Suprapubic skin (tissue), 4 donors: Measurements from ENCODE around the gene SLC44A1. TPM values are rescaled to one million over a fixed set of nuclear protein-coding genes. Genes with fewer than 3 reads are reported as not detected.

Source experiments
- DNase-seq, 2 donors: peaks; one replicate each; pipeline ENCODE4 v3.0.0-alpha.2; 2019; ENCODE audit warnings: low spot score in 2 of 2
- H3K27ac ChIP-seq: fragments of 200-600 bp; sonication (generic); one replicate; pipeline ENCODE4 v1.5.1; 2019
- H3K27me3 ChIP-seq: fragments of 200-600 bp; sonication (generic); one replicate; pipeline ENCODE4 v1.5.1; 2019
- H3K36me3 ChIP-seq: fragments of 200-600 bp; sonication (generic); one replicate; pipeline ENCODE4 v1.5.1; 2019
- H3K4me1 ChIP-seq: fragments of 200-600 bp; sonication (generic); one replicate; pipeline ENCODE4 v1.5.1; 2019
- H3K4me3 ChIP-seq: fragments of 200-600 bp; sonication (generic); one replicate; pipeline ENCODE4 v1.5.1; 2019; ENCODE audit warnings: mild to moderate bottlenecking
- H3K9me3 ChIP-seq: fragments of 200-600 bp; sonication (generic); one replicate; pipeline ENCODE4 v1.5.1; 2019
- EP300 ChIP-seq: sonication (generic); formaldehyde crosslinking; IDR thresholded peaks from one replicate; pipeline ENCODE4 v1.6.1; 2017; ENCODE audit warnings: antibody characterized with exemption
- POLR2A ChIP-seq, 2 donors: fragments of 450-650 bp; IDR thresholded peaks; one replicate each; pipeline ENCODE4 v1.6.1; 2017; ENCODE audit warnings: antibody characterized with exemption in 2 of 2, mild to moderate bottlenecking in 2 of 2, moderate library complexity in 2 of 2
- POLR2AphosphoS5 ChIP-seq, 3 donors: sonication (generic); formaldehyde crosslinking; IDR thresholded peaks; one replicate each; pipeline ENCODE4 v1.6.1; 2017; ENCODE audit warnings: antibody characterized with exemption in 3 of 3
- WGBS: methylation state at CpG from one replicate; pipeline ENCODE4 v1.1.5; 2018; 5-methylcytosine and 5-hydroxymethylcytosine counted together
- total RNA-seq, 4 donors: library from RNA; depleted of rRNA; stranded (reverse); fragments of >200 nt; gene quantifications; one replicate each; pipeline ENCODE4 v1.1.0, GENCODE V29; 2016
- TF ChIP-seq, protein P1 (sequence below), 2 donors: fragments of 200-600 bp in 1 of 2; fragments of 450-650 bp in 1 of 2; sonication (generic) in 1 of 2; IDR thresholded peaks; one replicate each; pipeline ENCODE4 v1.5.1; 2016 to 2019; ENCODE audit warnings: antibody characterized with exemption in 2 of 2, mild to moderate bottlenecking in 1 of 2, moderate library complexity in 1 of 2

Gene SLC44A1
- total RNA-seq, 4 donors from 2014 or later = 36.2 to 79.0 (median 57.2) TPM

DNA sequence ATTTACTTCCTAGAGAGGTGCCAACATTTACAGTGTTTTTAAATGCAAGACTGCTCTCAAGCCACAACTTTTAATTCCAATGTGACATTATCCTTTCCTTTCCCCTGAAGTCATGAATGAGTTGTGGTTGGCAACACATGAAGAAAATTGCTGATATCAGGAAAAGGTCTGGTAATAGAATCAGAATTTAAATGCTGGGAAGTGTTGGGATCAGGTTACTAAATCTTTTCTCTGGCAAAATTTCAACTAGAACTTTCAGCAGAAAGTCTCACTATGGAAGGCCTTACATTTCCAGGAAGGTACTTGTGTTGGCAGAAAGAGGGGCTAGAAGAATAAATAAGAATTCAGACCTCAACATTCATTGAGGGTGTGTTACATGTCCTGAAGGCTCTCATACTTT lies 10.6 kb upstream of the SLC44A1 start:
- TF ChIP-seq POLR2AphosphoS5 (IDR thresholded peaks at IDR 0.05) (no peak), EP300 (no peak), POLR2A (IDR thresholded peaks at IDR 0.05) (no peak)
- TF ChIP-seq, protein P1, sequence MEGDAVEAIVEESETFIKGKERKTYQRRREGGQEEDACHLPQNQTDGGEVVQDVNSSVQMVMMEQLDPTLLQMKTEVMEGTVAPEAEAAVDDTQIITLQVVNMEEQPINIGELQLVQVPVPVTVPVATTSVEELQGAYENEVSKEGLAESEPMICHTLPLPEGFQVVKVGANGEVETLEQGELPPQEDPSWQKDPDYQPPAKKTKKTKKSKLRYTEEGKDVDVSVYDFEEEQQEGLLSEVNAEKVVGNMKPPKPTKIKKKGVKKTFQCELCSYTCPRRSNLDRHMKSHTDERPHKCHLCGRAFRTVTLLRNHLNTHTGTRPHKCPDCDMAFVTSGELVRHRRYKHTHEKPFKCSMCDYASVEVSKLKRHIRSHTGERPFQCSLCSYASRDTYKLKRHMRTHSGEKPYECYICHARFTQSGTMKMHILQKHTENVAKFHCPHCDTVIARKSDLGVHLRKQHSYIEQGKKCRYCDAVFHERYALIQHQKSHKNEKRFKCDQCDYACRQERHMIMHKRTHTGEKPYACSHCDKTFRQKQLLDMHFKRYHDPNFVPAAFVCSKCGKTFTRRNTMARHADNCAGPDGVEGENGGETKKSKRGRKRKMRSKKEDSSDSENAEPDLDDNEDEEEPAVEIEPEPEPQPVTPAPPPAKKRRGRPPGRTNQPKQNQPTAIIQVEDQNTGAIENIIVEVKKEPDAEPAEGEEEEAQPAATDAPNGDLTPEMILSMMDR (IDR thresholded peaks at IDR 0.05) = no peak
- DNase-seq = no peak

DNA sequence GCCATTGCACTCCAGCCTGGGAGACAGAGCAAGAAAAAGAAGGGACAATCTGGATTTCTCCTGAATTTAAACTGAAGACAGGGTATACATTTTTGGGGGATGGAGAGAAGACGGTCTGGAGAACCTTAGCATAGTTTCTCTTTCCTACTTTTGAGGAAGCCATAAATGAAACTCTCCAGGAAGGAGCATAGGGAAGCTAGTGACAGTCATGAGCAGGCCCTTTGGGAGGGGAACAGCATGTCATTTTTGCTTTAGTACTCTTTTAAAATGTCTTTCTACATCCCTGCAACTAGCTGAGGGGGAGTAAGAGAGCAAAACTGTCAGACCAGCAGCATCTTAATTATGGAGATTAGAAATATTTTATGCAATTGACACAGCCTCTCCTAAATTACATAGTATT lies 8.2 kb upstream of the SLC44A1 start:
- no peak for TF ChIP-seq POLR2AphosphoS5 (IDR thresholded peaks at IDR 0.05)
- TF ChIP-seq EP300 = no peak
- TF ChIP-seq, protein P1 (IDR thresholded peaks at IDR 0.05) = no peak
- no peak for TF ChIP-seq POLR2A (IDR thresholded peaks at IDR 0.05)
- WGBS = 97% methylated on average over 1 of the region's 1 CpG
- H3K4me3 ChIP-seq = no peak overlapping the region
- no peaks in the 10 kb centered on the region for H3K36me3 ChIP-seq
- no peak overlapping the region for H3K27ac ChIP-seq
- H3K9me3 ChIP-seq = no peaks in the 10 kb centered on the region
- DNase-seq = no peak
- no peaks in the 10 kb centered on the region for H3K27me3 ChIP-seq
- H3K4me1 ChIP-seq = peaks cover 3% of the 10 kb centered on the region

More for the DNA sequence above, 10.6 kb upstream of the SLC44A1 start:
- Histone ChIP-seq H3K4me3 (no peak overlapping the region), H3K27ac (no peak overlapping the region), H3K4me1 (no peaks in the 10 kb centered on the region), H3K27me3 (no peaks in the 10 kb centered on the region), H3K9me3 (no peaks in the 10 kb centered on the region), H3K36me3 (no peaks in the 10 kb centered on the region)

DNA sequence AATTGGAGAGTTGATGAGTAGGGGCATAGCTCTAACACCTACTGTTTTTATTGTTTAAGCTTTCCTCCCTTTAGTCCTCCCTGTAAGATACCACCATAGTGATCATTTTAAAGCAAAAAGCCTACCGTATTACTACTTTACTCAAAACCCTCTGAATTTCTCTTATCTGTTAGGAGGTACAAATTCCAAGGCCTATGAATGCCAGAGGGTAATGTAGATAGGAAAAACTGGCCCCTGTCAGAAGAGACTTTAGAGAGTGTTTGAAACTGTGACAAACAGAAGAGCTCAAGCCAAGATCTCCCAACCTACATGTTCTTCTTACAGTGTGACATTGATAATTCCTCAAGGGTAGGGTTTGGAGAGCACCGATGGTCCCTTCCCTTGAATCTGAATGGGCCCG lies 7.2 kb upstream of the SLC44A1 start:
- WGBS = 92% methylated on average over 3 of the region's 3 CpGs
- Histone ChIP-seq H3K27ac (no peak overlapping the region), H3K4me1 (peaks cover 11% of the 10 kb centered on the region), H3K9me3 (no peaks in the 10 kb centered on the region), H3K36me3 (no peaks in the 10 kb centered on the region), H3K4me3 (no peak overlapping the region), H3K27me3 (no peaks in the 10 kb centered on the region)
- TF ChIP-seq POLR2AphosphoS5 (IDR thresholded peaks at IDR 0.05) (no peak), EP300 (no peak), POLR2A (IDR thresholded peaks at IDR 0.05) (no peak)
- TF ChIP-seq, protein P1 (IDR thresholded peaks at IDR 0.05) = no peak
- DNase-seq = no peak

DNA sequence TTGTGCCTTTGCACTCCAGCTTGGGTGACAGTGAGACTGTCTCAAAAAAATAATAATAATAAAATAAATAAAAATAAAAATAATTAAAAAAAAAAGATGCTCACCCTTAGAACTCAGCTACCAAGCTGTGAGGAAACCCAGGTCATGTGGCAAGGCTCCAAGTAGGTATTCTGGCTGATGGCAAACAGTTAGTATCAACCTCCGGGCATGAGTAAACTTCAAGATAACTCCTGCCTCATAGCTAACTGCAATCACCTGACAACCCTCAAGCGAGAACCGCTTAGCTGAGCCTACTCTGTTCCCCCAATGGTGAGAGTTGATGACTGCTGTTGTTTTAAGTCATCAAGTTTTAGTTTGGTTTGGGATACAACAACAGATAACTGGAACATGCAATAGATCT lies 6.1 kb upstream of the SLC44A1 start:
- no peak for TF ChIP-seq POLR2A (IDR thresholded peaks at IDR 0.05)
- Histone ChIP-seq H3K4me3 (no peak overlapping the region), H3K4me1 (peaks cover 16% of the 10 kb centered on the region), H3K36me3 (no peaks in the 10 kb centered on the region), H3K9me3 (no peaks in the 10 kb centered on the region), H3K27me3 (no peaks in the 10 kb centered on the region), H3K27ac (no peak overlapping the region)
- no peak for DNase-seq
- 78% methylated on average over 3 of the region's 3 CpGs for WGBS

DNA sequence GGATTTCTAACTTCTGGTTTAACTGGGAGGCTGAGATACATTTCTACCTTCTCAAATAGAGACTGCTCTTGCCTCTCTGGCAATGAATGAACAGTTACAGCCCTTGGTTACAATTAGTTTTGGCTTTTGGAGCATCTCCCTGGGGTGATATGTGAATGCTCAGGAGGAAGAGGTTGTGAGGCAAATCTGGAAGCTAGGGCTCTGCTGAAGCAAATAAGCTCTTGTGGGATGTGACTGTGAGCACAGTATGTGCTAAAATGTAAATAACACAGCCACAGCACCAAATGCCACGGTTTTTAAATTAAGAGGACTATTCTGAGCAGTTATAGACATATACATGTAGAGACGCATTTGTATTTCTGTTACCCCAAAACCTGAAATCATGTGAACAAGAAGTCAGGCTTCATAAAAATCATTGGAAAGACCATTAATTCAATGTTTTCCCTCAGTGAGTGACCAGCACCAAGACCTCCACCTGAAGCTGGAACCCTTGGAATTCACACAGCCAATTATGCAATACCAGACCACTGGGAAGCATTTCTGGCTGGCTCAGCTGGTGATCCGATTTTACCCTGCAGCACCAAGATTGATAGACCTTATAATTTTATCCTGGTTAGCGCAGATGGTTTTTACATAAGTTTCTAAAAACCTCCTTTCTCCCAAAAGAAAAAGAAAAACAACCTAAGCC lies 3.0 kb upstream of the SLC44A1 start:
- Histone ChIP-seq H3K27ac (no peak overlapping the region), H3K4me3 (no peak overlapping the region), H3K9me3 (no peaks in the 10 kb centered on the region), H3K27me3 (no peaks in the 10 kb centered on the region), H3K36me3 (no peaks in the 10 kb centered on the region), H3K4me1 (peaks cover 26% of the 10 kb centered on the region)
- TF ChIP-seq EP300 (no peak), POLR2A (IDR thresholded peaks at IDR 0.05) (no peak), POLR2AphosphoS5 (IDR thresholded peaks at IDR 0.05) (no peak)
- TF ChIP-seq, protein P1 (IDR thresholded peaks at IDR 0.05) = no peak
- no peak for DNase-seq
- WGBS = 61% methylated on average over 4 of the region's 4 CpGs

DNA sequence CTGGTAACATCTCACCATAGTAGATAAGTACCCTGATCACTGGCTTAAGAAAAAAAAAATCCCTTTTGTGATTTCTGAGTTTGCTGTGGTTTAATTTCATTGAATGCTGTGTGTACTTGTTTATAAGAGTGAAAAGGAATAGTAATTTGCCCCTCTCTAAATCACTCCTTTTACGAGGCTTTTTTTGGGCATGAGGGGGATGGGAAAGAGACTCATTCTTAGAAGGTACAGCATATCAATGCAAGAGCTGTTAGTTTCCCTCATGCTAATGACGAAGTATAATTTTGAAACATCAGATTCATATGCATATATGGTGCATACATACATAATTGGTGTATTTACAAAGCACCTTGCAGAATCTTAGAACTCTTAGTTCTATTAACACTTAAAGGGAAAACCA lies 2.4 kb upstream of the SLC44A1 start:
- TF ChIP-seq, protein P1 (IDR thresholded peaks at IDR 0.05) = no peak
- no peak for TF ChIP-seq EP300
- TF ChIP-seq POLR2AphosphoS5 (IDR thresholded peaks at IDR 0.05) = no peak
- no peak for TF ChIP-seq POLR2A (IDR thresholded peaks at IDR 0.05)
- H3K4me1 ChIP-seq = peaks cover 31% of the 10 kb centered on the region
- no peak overlapping the region for H3K4me3 ChIP-seq
- H3K27me3 ChIP-seq = no peaks in the 10 kb centered on the region
- peak overlapping the region; percentile 52 for H3K27ac ChIP-seq
- H3K9me3 ChIP-seq = no peaks in the 10 kb centered on the region
- DNase-seq = no peak
- H3K36me3 ChIP-seq = no peaks in the 10 kb centered on the region
- 54% methylated on average over 2 of the region's 2 CpGs for WGBS
